ENCODE measurements around the gene MSI2. TPM values are rescaled to one million over a fixed set of nuclear protein-coding genes. Genes with fewer than 3 reads are reported as not detected.

The MSI2 gene
- total and polyA plus RNA-seq, 9 of the 15 experiments (the other 6 are each of a cell fraction or from before 2014, with no cell fraction given), result 4.6 to 61.8 (median 42.4) TPM

GRCh38 chr17:57701124-57701523 lies 444.8 kb downstream of the MSI2 start:
- intact Hi-C loops (cut with micrococcal nuclease), result no loop called here
- Histone ChIP-seq H4K20me1 (replicated peaks; ENCODE audit: control insufficient read depth, insufficient read depth, low read length) (no peaks in the 10 kb centered on the region), H3K36me3 (ENCODE audit: control insufficient read depth, insufficient read depth, low read length) (no peaks in the 10 kb centered on the region)

DNA sequence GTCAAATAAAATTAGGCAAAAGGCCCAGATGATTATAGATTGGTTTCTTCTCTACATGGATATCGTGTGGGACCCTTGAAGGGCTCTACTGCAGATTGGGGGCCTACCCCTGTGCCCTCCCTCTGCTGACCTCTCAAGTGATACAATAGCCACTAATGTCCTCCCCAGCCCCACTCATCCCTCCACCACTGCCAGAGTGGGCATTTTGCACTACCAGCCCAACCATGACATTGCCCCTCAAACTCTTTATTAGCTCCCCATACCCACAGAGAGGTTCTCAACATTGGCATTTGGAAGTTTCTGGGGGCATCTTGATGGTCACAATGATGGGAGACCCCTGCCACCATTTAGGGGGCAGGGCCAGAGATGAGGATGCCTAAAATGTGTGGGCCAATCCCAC lies 446.9 kb downstream of the MSI2 start:
- Histone ChIP-seq H4K20me1 (replicated peaks; ENCODE audit: control insufficient read depth, insufficient read depth, low read length) (no peaks in the 10 kb centered on the region), H3K4me1 (replicated peaks in 1 of 2; ENCODE audit: control insufficient read depth in 2 of 2, insufficient read depth in 2 of 2, low read length in 2 of 2) (no peaks in the 10 kb centered on the region; a peak in 2 of 5 replicates), H3K27me3 (ENCODE audit: control insufficient read depth in 2 of 2, insufficient read depth in 2 of 2, low read length in 2 of 2) (peaks cover 36 to 64% of the 10 kb centered on the region in 2 experiments; a peak in 4 of 5 replicates), H3K27ac (ENCODE audit: extremely low read depth, low read depth, low read length) (no peak overlapping the region), H3K4me3 (no peak overlapping the region), H3K4me2 (ENCODE audit: insufficient read depth, low read length) (no peak overlapping the region), H3K36me3 (ENCODE audit: control insufficient read depth, insufficient read depth, low read length) (no peaks in the 10 kb centered on the region), H3K9me1 (ENCODE audit: control insufficient read depth, insufficient read depth, low read length) (no peaks in the 10 kb centered on the region), H3K79me2 (ENCODE audit: control insufficient read depth, insufficient read depth, low read length) (no peaks in the 10 kb centered on the region), H3K9ac (ENCODE audit: insufficient read depth in 1 of 2, low read depth in 2 of 2, low read length in 2 of 2) (no peak overlapping the region), H3K9me3 (replicated peaks; ENCODE audit: control insufficient read depth, insufficient read depth, low read depth, low read length) (no peaks in the 10 kb centered on the region), H2AFZ (ENCODE audit: low read depth, low read length) (no peak overlapping the region)
- no TSS peak for BruUV-seq (replicated peaks)
- FAIRE-seq (no peak), DNase-seq (ENCODE audit: extremely low read depth in 1 of 4, low spot score in 3 of 4) (no peak), ATAC-seq (no peak)
- intact Hi-C loops (cut with micrococcal nuclease), result no loop called here
- in situ Hi-C loops (cut with MboI), result no loop called here
- WGBS (ENCODE audit: insufficient coverage, low coverage, missing lambda C conversion rate), result 9% methylated on average over 1 of the region's 1 CpG
- ChIA-PET CTCF (ENCODE audit: low intra/inter-chr PET ratio) (no interaction called here), POLR2A (interaction anchor here (0.6 kb wide), 2 partner anchors 463 to 1982 kb away, joined by 3 read pairs; no protein-coding TSS in a partner anchor)
- TF ChIP-seq ATF1 (CRISPR knock-in tag; IDR thresholded peaks at IDR 0.05) (no peak), ATF1 (tag; IDR thresholded peaks at IDR 0.05) (no peak)
- TF ChIP-seq, protein P1, sequence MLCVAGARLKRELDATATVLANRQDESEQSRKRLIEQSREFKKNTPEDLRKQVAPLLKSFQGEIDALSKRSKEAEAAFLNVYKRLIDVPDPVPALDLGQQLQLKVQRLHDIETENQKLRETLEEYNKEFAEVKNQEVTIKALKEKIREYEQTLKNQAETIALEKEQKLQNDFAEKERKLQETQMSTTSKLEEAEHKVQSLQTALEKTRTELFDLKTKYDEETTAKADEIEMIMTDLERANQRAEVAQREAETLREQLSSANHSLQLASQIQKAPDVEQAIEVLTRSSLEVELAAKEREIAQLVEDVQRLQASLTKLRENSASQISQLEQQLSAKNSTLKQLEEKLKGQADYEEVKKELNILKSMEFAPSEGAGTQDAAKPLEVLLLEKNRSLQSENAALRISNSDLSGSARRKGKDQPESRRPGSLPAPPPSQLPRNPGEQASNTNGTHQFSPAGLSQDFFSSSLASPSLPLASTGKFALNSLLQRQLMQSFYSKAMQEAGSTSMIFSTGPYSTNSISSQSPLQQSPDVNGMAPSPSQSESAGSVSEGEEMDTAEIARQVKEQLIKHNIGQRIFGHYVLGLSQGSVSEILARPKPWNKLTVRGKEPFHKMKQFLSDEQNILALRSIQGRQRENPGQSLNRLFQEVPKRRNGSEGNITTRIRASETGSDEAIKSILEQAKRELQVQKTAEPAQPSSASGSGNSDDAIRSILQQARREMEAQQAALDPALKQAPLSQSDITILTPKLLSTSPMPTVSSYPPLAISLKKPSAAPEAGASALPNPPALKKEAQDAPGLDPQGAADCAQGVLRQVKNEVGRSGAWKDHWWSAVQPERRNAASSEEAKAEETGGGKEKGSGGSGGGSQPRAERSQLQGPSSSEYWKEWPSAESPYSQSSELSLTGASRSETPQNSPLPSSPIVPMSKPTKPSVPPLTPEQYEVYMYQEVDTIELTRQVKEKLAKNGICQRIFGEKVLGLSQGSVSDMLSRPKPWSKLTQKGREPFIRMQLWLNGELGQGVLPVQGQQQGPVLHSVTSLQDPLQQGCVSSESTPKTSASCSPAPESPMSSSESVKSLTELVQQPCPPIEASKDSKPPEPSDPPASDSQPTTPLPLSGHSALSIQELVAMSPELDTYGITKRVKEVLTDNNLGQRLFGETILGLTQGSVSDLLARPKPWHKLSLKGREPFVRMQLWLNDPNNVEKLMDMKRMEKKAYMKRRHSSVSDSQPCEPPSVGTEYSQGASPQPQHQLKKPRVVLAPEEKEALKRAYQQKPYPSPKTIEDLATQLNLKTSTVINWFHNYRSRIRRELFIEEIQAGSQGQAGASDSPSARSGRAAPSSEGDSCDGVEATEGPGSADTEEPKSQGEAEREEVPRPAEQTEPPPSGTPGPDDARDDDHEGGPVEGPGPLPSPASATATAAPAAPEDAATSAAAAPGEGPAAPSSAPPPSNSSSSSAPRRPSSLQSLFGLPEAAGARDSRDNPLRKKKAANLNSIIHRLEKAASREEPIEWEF (CRISPR knock-in tag; IDR thresholded peaks at IDR 0.05), result no peak

More at GRCh38 chr17:57701124-57701523, 444.8 kb downstream of the MSI2 start:
- Histone ChIP-seq H3K9ac (ENCODE audit: insufficient read depth in 1 of 2, low read depth in 2 of 2, low read length in 2 of 2) (no peak overlapping the region), H3K79me2 (ENCODE audit: control insufficient read depth, insufficient read depth, low read length) (no peaks in the 10 kb centered on the region), H3K4me3 (no peak overlapping the region), H3K9me3 (replicated peaks; ENCODE audit: control insufficient read depth, insufficient read depth, low read depth, low read length) (no peaks in the 10 kb centered on the region), H2AFZ (ENCODE audit: low read depth, low read length) (no peak overlapping the region), H3K4me2 (ENCODE audit: insufficient read depth, low read length) (no peak overlapping the region), H3K27ac (ENCODE audit: extremely low read depth, low read depth, low read length) (no peak overlapping the region), H3K4me1 (replicated peaks in 1 of 2; ENCODE audit: control insufficient read depth in 2 of 2, insufficient read depth in 2 of 2, low read length in 2 of 2) (no peaks in the 10 kb centered on the region; a peak in 2 of 5 replicates), H3K27me3 (ENCODE audit: control insufficient read depth in 2 of 2, insufficient read depth in 2 of 2, low read length in 2 of 2) (peaks cover 19 to 57% of the 10 kb centered on the region in 2 experiments; a peak in 4 of 5 replicates), H3K9me1 (ENCODE audit: control insufficient read depth, insufficient read depth, low read length) (no peaks in the 10 kb centered on the region)
- TF ChIP-seq BHLHE40 (IDR thresholded peaks at IDR 0.05; ENCODE audit: low read length), result no peak
- TF ChIP-seq ZNF197 (CRISPR knock-in tag; IDR thresholded peaks at IDR 0.05; ENCODE audit: low read depth), result no peak
- TF ChIP-seq GABPB2 (CRISPR knock-in tag; conservative IDR thresholded peaks at IDR 0.05), result no peak
- TF ChIP-seq, protein P2, sequence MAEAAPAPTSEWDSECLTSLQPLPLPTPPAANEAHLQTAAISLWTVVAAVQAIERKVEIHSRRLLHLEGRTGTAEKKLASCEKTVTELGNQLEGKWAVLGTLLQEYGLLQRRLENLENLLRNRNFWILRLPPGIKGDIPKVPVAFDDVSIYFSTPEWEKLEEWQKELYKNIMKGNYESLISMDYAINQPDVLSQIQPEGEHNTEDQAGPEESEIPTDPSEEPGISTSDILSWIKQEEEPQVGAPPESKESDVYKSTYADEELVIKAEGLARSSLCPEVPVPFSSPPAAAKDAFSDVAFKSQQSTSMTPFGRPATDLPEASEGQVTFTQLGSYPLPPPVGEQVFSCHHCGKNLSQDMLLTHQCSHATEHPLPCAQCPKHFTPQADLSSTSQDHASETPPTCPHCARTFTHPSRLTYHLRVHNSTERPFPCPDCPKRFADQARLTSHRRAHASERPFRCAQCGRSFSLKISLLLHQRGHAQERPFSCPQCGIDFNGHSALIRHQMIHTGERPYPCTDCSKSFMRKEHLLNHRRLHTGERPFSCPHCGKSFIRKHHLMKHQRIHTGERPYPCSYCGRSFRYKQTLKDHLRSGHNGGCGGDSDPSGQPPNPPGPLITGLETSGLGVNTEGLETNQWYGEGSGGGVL (CRISPR knock-in tag; IDR thresholded peaks at IDR 0.05), result no peak
- FAIRE-seq (no peak), DNase-seq (ENCODE audit: extremely low read depth in 1 of 4, low spot score in 3 of 4) (no peak), ATAC-seq (no peak)
- ChIA-PET CTCF (ENCODE audit: low intra/inter-chr PET ratio) (no interaction called here), POLR2A (interaction anchor here (0.5 kb wide), 1 partner anchor 36 kb away, joined by 3 read pairs; no protein-coding TSS in a partner anchor)
- no TSS peak for BruUV-seq (replicated peaks)
- 3% methylated on average over 5 of the region's 5 CpGs for WGBS (ENCODE audit: insufficient coverage, low coverage, missing lambda C conversion rate)
- in situ Hi-C loops (cut with MboI), result no loop called here

All from K562 (cell line).